ENCODE results near the gene TSPAN13.

DNA sequence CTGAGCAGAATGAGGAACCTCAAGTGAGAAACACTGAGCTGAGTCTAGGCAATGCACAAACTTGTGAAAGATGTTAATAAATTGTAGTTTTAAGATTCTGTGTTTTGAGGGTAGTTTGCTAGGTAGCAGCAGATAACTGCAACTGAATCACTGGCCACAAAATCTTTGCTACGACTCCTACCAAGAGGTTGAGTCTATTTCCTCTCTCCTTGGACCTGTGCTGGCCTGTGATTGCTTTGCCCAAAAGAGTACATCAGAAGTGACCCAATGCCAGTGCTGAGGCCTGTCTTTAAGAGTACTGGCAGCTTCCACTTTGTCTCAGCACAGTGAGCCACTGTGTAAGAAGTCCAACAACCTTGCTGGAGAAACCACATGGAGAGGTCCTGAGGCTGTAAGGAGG is 11.9 kb upstream of the TSPAN13 start:
- TF ChIP-seq CTCF (IDR thresholded peaks at IDR 0.05) (no peak), POLR2A (IDR thresholded peaks at IDR 0.05) (no peak)
